HG02981 (cell line): ENCODE data around the gene GHRHR.

Experiments
- ATAC-seq: cut with Tn5 transposase; IDR thresholded peaks from one replicate; pipeline ENCODE4 v1.9.1; 2021; ENCODE audit warnings: mild to moderate bottlenecking, moderate library complexity; ENCODE audit not compliant: unreplicated experiment

The GHRHR gene

GRCh38 chr7:30965883-30966282, 2.1 kb downstream of the GHRHR start:
- no peak for ATAC-seq

- ATAC-seq, result peak; percentile 44
Measured at GRCh38 chr7:30968294-30968693, 4.5 kb downstream of the GHRHR start.

GRCh38 chr7:30968747-30969603, 5.2 kb downstream of the GHRHR start:
- ATAC-seq, result peak; percentile 14

GRCh38 chr7:30969604-30969970, 5.8 kb downstream of the GHRHR start:
- no peak for ATAC-seq

- ATAC-seq, result no peak
Measured at GRCh38 chr7:30970074-30970473, 6.3 kb downstream of the GHRHR start.

GRCh38 chr7:30970594-30971094, 6.9 kb downstream of the GHRHR start:
- peak; percentile 32 for ATAC-seq

- ATAC-seq, result no peak
Measured at GRCh38 chr7:30971440-30971839, 7.7 kb downstream of the GHRHR start.

- no peak for ATAC-seq
Measured at GRCh38 chr7:30971840-30972563, 8.2 kb downstream of the GHRHR start.

GRCh38 chr7:30973292-30973691, 9.5 kb downstream of the GHRHR start:
- no peak for ATAC-seq

- ATAC-seq, result no peak
Measured at GRCh38 chr7:30973791-30974604, 10.2 kb downstream of the GHRHR start.

GRCh38 chr7:30974605-30975255, 11.0 kb downstream of the GHRHR start:
- peak; percentile 90 for ATAC-seq

GRCh38 chr7:30975256-30975899, 11.6 kb downstream of the GHRHR start:
- ATAC-seq, result peak; percentile 17

- ATAC-seq, result no peak
Measured at GRCh38 chr7:30976381-30976780, 12.6 kb downstream of the GHRHR start.

GRCh38 chr7:30977222-30977621, 13.5 kb downstream of the GHRHR start:
- no peak for ATAC-seq

- ATAC-seq, result no peak
Measured at GRCh38 chr7:30977896-30978564, 14.3 kb downstream of the GHRHR start.

- no peak for ATAC-seq
Measured at GRCh38 chr7:30979027-30979426, 15.3 kb downstream of the GHRHR start.

- no peak for ATAC-seq
Measured at GRCh38 chr7:30980194-30980593, 16.4 kb downstream of the GHRHR start.

GRCh38 chr7:30980751-30981150, 17.0 kb downstream of the GHRHR start:
- ATAC-seq, result no peak

- peak; percentile 90 for ATAC-seq
Measured at GRCh38 chr7:30983042-30983913, 19.5 kb downstream of the GHRHR start.
